Renal cortical epithelial cell (primary cell): ENCODE results near the gene MDC1. TPM values are rescaled to one million over a fixed set of nuclear protein-coding genes. Genes with fewer than 3 reads are reported as not detected.

Source experiments
- DNase-seq: peaks from one replicate; pipeline ENCODE4 v3.0.0-alpha.2; 2011; ENCODE audit warnings: low read depth
- total RNA-seq: library from RNA; depleted of rRNA; stranded (reverse); fragments of >200 nt; gene quantifications from 2 replicates; pipeline ENCODE4 v1.2.3, GENCODE V29; 2014

MDC1 gene
- total RNA-seq, 1 donor from 2014 or later = 10.2 TPM

- peak; percentile 60 for DNase-seq
These were observed 30.2 kb upstream of the MDC1 start for GRCh38 chr6:30747300-30747687.

- peak; percentile 91 for DNase-seq
These were observed 27.1 kb upstream of the MDC1 start, which contains the start of gene IER3 for GRCh38 chr6:30744054-30744805. Gene IER3 (minus strand): TSS chr6:30744547. CDS start chr6:30744518, 29 bp downstream.

- no peak for DNase-seq
These were observed 26.3 kb upstream of the MDC1 start for GRCh38 chr6:30743099-30744053.

- DNase-seq = peak; percentile 94
These were observed 25.4 kb upstream of the MDC1 start, which contains the start of gene FLOT1 for GRCh38 chr6:30742316-30743098. Gene FLOT1 (minus strand): TSS chr6:30742687. CDS start chr6:30742189, 498 bp downstream.

- no peak for DNase-seq
These were observed 24.8 kb upstream of the MDC1 start for GRCh38 chr6:30741789-30742315.

- DNase-seq = no peak
These were observed 24.1 kb upstream of the MDC1 start for GRCh38 chr6:30741063-30741779.

- no peak for DNase-seq
These were observed 23.4 kb upstream of the MDC1 start for GRCh38 chr6:30740540-30740870.

- DNase-seq = no peak
These were observed 21.5 kb upstream of the MDC1 start for GRCh38 chr6:30738532-30738931.

GRCh38 chr6:30735668-30736314 lies 18.7 kb upstream of the MDC1 start:
- no peak for DNase-seq

GRCh38 chr6:30732237-30732943 lies 15.3 kb upstream of the MDC1 start:
- no peak for DNase-seq

- peak; percentile 78 for DNase-seq
These were observed 13.7 kb upstream of the MDC1 start for GRCh38 chr6:30730601-30731435.

- DNase-seq = no peak
These were observed 11.0 kb upstream of the MDC1 start for GRCh38 chr6:30727920-30728553.

GRCh38 chr6:30726506-30727413 lies 9.7 kb upstream of the MDC1 start:
- DNase-seq = no peak

GRCh38 chr6:30725713-30726505 lies 8.8 kb upstream of the MDC1 start:
- DNase-seq = no peak

- no peak for DNase-seq
These were observed 8.0 kb upstream of the MDC1 start for GRCh38 chr6:30724906-30725667.
